Astrocyte of the cerebellum (primary cell): Measurements from ENCODE around the gene OTUB1.

ENCODE experiments used
- DNase-seq: peaks from one replicate; pipeline ENCODE4 v3.0.0-alpha.2; 2011; ENCODE audit warnings: low read depth
- H3K4me3 ChIP-seq: 2 replicates; pipeline ENCODE4 v1.5.1; 2011; ENCODE audit warnings: mild to moderate bottlenecking, low read depth, low read length, moderate library complexity
- CTCF ChIP-seq: IDR thresholded peaks from 2 replicates; pipeline ENCODE4 v1.5.1; 2012; ENCODE audit warnings: low read length, low read depth, moderate library complexity, mild to moderate bottlenecking; ENCODE audit errors: missing control alignments
- in situ Hi-C: cut with HindIII; loops from 2 replicates; pipeline ENCODE4 v1.10.0; 2017; ENCODE audit warnings: low sequenced_read_pairs

OTUB1 gene

GRCh38 chr11:63941901-63942300 lies 44.3 kb upstream of the OTUB1 start:
- H3K4me3 ChIP-seq: no peak overlapping the region
- no peak for TF ChIP-seq CTCF
- no peak for DNase-seq
- in situ Hi-C loops: no loop called here

GRCh38 chr11:63942803-63943202 lies 43.4 kb upstream of the OTUB1 start:
- H3K4me3 ChIP-seq: no peak overlapping the region
- no peak for TF ChIP-seq CTCF
- in situ Hi-C loops: no loop called here
- no peak for DNase-seq

- TF ChIP-seq CTCF: no peak
- DNase-seq: no peak
- no peak overlapping the region for H3K4me3 ChIP-seq
- in situ Hi-C loops: no loop called here
Measured at GRCh38 chr11:63944987-63945386, 41.3 kb upstream of the OTUB1 start.

- peak; percentile 59 for DNase-seq
- no peak overlapping the region for H3K4me3 ChIP-seq
- peak; percentile 69 for TF ChIP-seq CTCF
- in situ Hi-C loops: no loop called here
Measured at GRCh38 chr11:63945477-63946163, 40.6 kb upstream of the OTUB1 start.

- no peak for TF ChIP-seq CTCF
- H3K4me3 ChIP-seq: no peak overlapping the region
- in situ Hi-C loops: no loop called here
- DNase-seq: no peak
Measured at GRCh38 chr11:63951779-63952536, 34.3 kb upstream of the OTUB1 start.

- no peak for DNase-seq
- no peak for TF ChIP-seq CTCF
- no peak overlapping the region for H3K4me3 ChIP-seq
- in situ Hi-C loops: no loop called here
Measured at GRCh38 chr11:63952570-63952969, 33.7 kb upstream of the OTUB1 start.
